K562 (cell line): ENCODE results near the gene IFITM2. TPM values are rescaled to one million over a fixed set of nuclear protein-coding genes. Genes with fewer than 3 reads are reported as not detected.
A peak's percentile ranks its signal among the peaks of the same experiment; 100 is the strongest.

Source experiments
- ATAC-seq: fragments of 200-7000 bp; cut with Tn5 transposase; 3 replicates; pipeline ENCODE4 v1.9.1; 2020; ENCODE audit warnings: moderate library complexity
- BruUV-seq: library from RNA; stranded (reverse); fragments of 400-500 nt; replicated peaks from 2 replicates; lab custom pipeline; 2021; lab: Mats Ljungman, UMichigan
- CTCF ChIA-PET: fragments of 300-600 bp; formaldehyde crosslinking; extraction: SDS; loops from one replicate; lab custom pipeline; 2021; ENCODE audit warnings: low intra/inter-chr PET ratio; lab: Yijun Ruan, JAX
- POLR2A ChIA-PET: fragments of 300-600, 350-650 bp; sonication (Branson Sonifier 250); formaldehyde crosslinking; extraction: SDS; loops from one replicate; lab custom pipeline; 2021; ENCODE audit warnings: antibody characterized with exemption, inconsistent platforms; lab: Yijun Ruan, JAX
- DNase-seq, 4 experiments: peaks; one replicate each; pipeline versions ENCODE4 v3.0.0 to v3.0.0-alpha.2; 2011 to 2018; ENCODE audit warnings: low spot score in 3 of 4, mixed read lengths in 3 of 4; ENCODE audit errors: extremely low read depth in 1 of 4
- FAIRE-seq: peaks from 2 replicates; lab custom pipeline; 2011; peaks lifted over from hg19 to GRCh38; lab: Jason Lieb, UNC
- H2AFZ ChIP-seq: 2 replicates; pipeline ENCODE4 v1.6.0; 2011; ENCODE audit warnings: low read depth, low read length, control low read depth, inconsistent platforms
- H3K27ac ChIP-seq: fragments of 200-600 bp; 3 replicates; pipeline ENCODE4 v1.8.0; 2011; ENCODE audit warnings: low read depth, mild to moderate bottlenecking, control low read depth, inconsistent platforms, low read length, moderate library complexity, mixed read lengths; ENCODE audit errors: extremely low read depth
- H3K27me3 ChIP-seq, 2 experiments: fragments of 300-600 bp in 1 of 2; 2 replicates in 1 of 2; 3 replicates in 1 of 2; pipeline versions ENCODE4 v1.6.0 to v1.8.0; 2011; ENCODE audit warnings: inconsistent platforms in 2 of 2, low read length in 2 of 2, mild to moderate bottlenecking in 1 of 2, mixed read lengths in 1 of 2, moderate library complexity in 1 of 2; ENCODE audit not compliant: control insufficient read depth in 2 of 2, insufficient read depth in 2 of 2
- H3K36me3 ChIP-seq: fragments of 300-600 bp; 3 replicates; pipeline ENCODE4 v1.8.0; 2011; ENCODE audit warnings: mild to moderate bottlenecking, low read length, inconsistent platforms; ENCODE audit not compliant: control insufficient read depth, insufficient read depth
- H3K4me1 ChIP-seq, 2 experiments: fragments of 200-600 bp in 1 of 2; replicated peaks in 1 of 2; 2 replicates in 1 of 2; 3 replicates in 1 of 2; pipeline versions ENCODE4 v1.5.1 to v1.8.0; 2011; ENCODE audit warnings: inconsistent platforms in 2 of 2, low read length in 2 of 2, mild to moderate bottlenecking in 1 of 2, mixed read lengths in 1 of 2, moderate library complexity in 1 of 2; ENCODE audit not compliant: control insufficient read depth in 2 of 2, insufficient read depth in 2 of 2
- H3K4me2 ChIP-seq: 2 replicates; pipeline ENCODE4 v1.6.1; 2011; ENCODE audit warnings: low read length, control low read depth, inconsistent platforms, mixed read lengths; ENCODE audit not compliant: insufficient read depth
- H3K4me3 ChIP-seq: fragments of 200-600 bp; sonication (generic), shearing (Covaris generic); 2 replicates; pipeline ENCODE4 v1.5.1; 2016; ENCODE audit warnings: control low read depth, inconsistent platforms
- H3K79me2 ChIP-seq: fragments of 200-600 bp; 3 replicates; pipeline ENCODE4 v1.8.0; 2011; ENCODE audit warnings: low read length, inconsistent platforms; ENCODE audit not compliant: control insufficient read depth, insufficient read depth
- H3K9ac ChIP-seq, 2 experiments: 2 replicates each; pipeline versions ENCODE4 v1.6.0 to v1.6.1; 2011; ENCODE audit warnings: low read depth in 2 of 2, low read length in 2 of 2, control low read depth in 1 of 2, inconsistent platforms in 1 of 2, mild to moderate bottlenecking in 1 of 2, mixed read lengths in 1 of 2; ENCODE audit not compliant: insufficient read depth in 1 of 2
- H3K9me1 ChIP-seq: one replicate; pipeline ENCODE4 v1.6.0; 2011; ENCODE audit warnings: inconsistent platforms, mild to moderate bottlenecking, low read length, moderate library complexity; ENCODE audit not compliant: control insufficient read depth, insufficient read depth
- H3K9me3 ChIP-seq: replicated peaks from 2 replicates; pipeline ENCODE4 v1.5.1; 2011; ENCODE audit warnings: low read depth, low read length, inconsistent platforms; ENCODE audit not compliant: control insufficient read depth, insufficient read depth
- H4K20me1 ChIP-seq: replicated peaks from 2 replicates; pipeline ENCODE4 v1.6.1; 2011; ENCODE audit warnings: low read length, inconsistent platforms, mixed read lengths; ENCODE audit not compliant: control insufficient read depth, insufficient read depth
- POLR2G ChIP-seq: fragments of 200-400 bp; formaldehyde crosslinking; IDR thresholded peaks from 2 replicates; pipeline ENCODE4 v1.6.1; 2017; ENCODE audit warnings: low read depth, mild to moderate bottlenecking, antibody characterized with exemption, low read length, moderate library complexity
- RBFOX2 ChIP-seq: fragments of 200-400 bp; formaldehyde crosslinking; IDR thresholded peaks from 2 replicates; pipeline ENCODE4 v1.6.1; 2017; ENCODE audit warnings: low read depth, mild to moderate bottlenecking, low read length, moderate library complexity
- WGBS: fragments of 100-300 bp; shearing (Covaris generic); methylation state at CpG from one replicate; pipeline ENCODE4 v1.1.6; 2016; ENCODE audit warnings: low coverage, mixed read lengths; ENCODE audit not compliant: insufficient coverage; ENCODE audit errors: missing lambda C conversion rate; 5-methylcytosine and 5-hydroxymethylcytosine counted together
- in situ Hi-C: fragments of 300-500 bp; cut with MboI; formaldehyde crosslinking; loops from 4 replicates; pipeline ENCODE4 v1.15.0; 2018; ENCODE audit warnings: inconsistent platforms, mixed read lengths
- intact Hi-C: fragments of 100-400 bp; cut with micrococcal nuclease; formaldehyde crosslinking; loops from 2 replicates; pipeline ENCODE4 v1.14.2; 2022
- polyA plus RNA-seq, 8 experiments: library from polyadenylated mRNA; depleted of rRNA in 4 of 8; stranded (reverse) in 5 of 8; unstranded in 3 of 8; fragments of >200 nt; fragmentation: Nextera tagmentation in 2 of 8; fragmentation: Illumina TruSeq in 1 of 8; extraction: Ambion mirVana in 2 of 8; extraction: Trizol in 1 of 8; gene quantifications; 2 replicates each; pipeline versions ENCODE4 v1.2.1 to v1.2.3, GENCODE V29; 2011 to 2014; ENCODE audit warnings: inconsistent platforms in 1 of 8, missing spikeins in 1 of 8
- total RNA-seq, 7 experiments: library from RNA; depleted of rRNA in 6 of 7; stranded (reverse); fragments of >200 nt in 6 of 7; fragmentation: Illumina TruSeq in 2 of 7; extraction: Trizol in 2 of 7; gene quantifications; 2 replicates each; pipeline versions ENCODE4 v1.2.1 to v1.2.3, GENCODE V29; 2011 to 2021; ENCODE audit warnings: low replicate concordance in 1 of 7
- TF ChIP-seq, protein P1 (sequence below): sonication (generic); formaldehyde crosslinking; IDR thresholded peaks from 2 replicates; pipeline ENCODE4 v1.8.0; 2022; ENCODE audit warnings: mild to moderate bottlenecking, missing genetic modification reagents, borderline replicate concordance

Gene IFITM2
- total and polyA plus RNA-seq, 9 of the 15 experiments (the other 6 are each of a cell fraction or from before 2014, with no cell fraction given) = 52.8 to 4,872 (median 356) TPM

- WGBS = 87% methylated on average over 9 of the region's 13 CpGs
- no TSS peak for BruUV-seq
- TF ChIP-seq POLR2G (0 out of 2 replicates have a peak, but pooled peaks have one; percentile 22), RBFOX2 (peak; percentile 14; the same call in 1 of the 2 replicates)
- TF ChIP-seq, protein P1, sequence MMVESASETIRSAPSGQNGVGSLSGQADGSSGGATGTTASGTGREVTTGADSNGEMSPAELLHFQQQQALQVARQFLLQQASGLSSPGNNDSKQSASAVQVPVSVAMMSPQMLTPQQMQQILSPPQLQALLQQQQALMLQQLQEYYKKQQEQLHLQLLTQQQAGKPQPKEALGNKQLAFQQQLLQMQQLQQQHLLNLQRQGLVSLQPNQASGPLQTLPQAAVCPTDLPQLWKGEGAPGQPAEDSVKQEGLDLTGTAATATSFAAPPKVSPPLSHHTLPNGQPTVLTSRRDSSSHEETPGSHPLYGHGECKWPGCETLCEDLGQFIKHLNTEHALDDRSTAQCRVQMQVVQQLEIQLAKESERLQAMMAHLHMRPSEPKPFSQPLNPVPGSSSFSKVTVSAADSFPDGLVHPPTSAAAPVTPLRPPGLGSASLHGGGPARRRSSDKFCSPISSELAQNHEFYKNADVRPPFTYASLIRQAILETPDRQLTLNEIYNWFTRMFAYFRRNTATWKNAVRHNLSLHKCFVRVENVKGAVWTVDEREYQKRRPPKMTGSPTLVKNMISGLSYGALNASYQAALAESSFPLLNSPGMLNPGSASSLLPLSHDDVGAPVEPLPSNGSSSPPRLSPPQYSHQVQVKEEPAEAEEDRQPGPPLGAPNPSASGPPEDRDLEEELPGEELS (CRISPR knock-in tag) = no peak
- no peaks in the 10 kb centered on the region for H3K9me3 ChIP-seq
- POLR2A ChIA-PET = interaction anchor here (1.5 to 1.7 kb wide), 2 partner anchors 23 to 83 kb away, joined by 3 to 5 read pairs; partner anchors contain the start of genes BET1L and RIC8A
- H3K4me2 ChIP-seq = no peak overlapping the region
- no peaks in the 10 kb centered on the region for H4K20me1 ChIP-seq
- H3K27me3 ChIP-seq = no peaks in the 10 kb centered on the region
- no peak overlapping the region for H2AFZ ChIP-seq
- peaks cover 13 to 89% of the 10 kb centered on the region in 2 experiments; a peak in 4 of 5 replicates for H3K4me1 ChIP-seq
- peaks cover 60% of the 10 kb centered on the region; the same call in 2 of the 3 replicates for H3K36me3 ChIP-seq
- no peak overlapping the region for H3K4me3 ChIP-seq
- CTCF ChIA-PET = no interaction called here
- H3K9ac ChIP-seq = peak overlapping the region in 1 of 2 experiments; percentile 94; a peak in 2 of 4 replicates
- peaks cover 37% of the 10 kb centered on the region for H3K79me2 ChIP-seq
- FAIRE-seq (no peak), ATAC-seq (no peak), DNase-seq (no peak)
- intact Hi-C loops = no loop called here
- no peaks in the 10 kb centered on the region for H3K9me1 ChIP-seq
- in situ Hi-C loops = no loop called here
- H3K27ac ChIP-seq = no peak overlapping the region
These were observed 16.9 kb upstream of the IFITM2 start for GRCh38 chr11:290621-291231.
